ENCODE measurements around the gene FBLN5.

GRCh38 chr14:91862417-91862816, 85.1 kb downstream of the FBLN5 start:
- TF ChIP-seq CTCF (IDR thresholded peaks at IDR 0.05; ENCODE audit: low read depth, low read length) (no peak), EZH2phosphoT487 (IDR thresholded peaks at IDR 0.05; ENCODE audit: low read depth) (no peak)
